ENCODE data around the gene ITGAX.

The ITGAX gene

GRCh38 chr16:31427441-31428278 is 72.7 kb downstream of the ITGAX start:
- no peak for TF ChIP-seq OSR1 (CRISPR knock-in tag; IDR thresholded peaks at IDR 0.05)
- TF ChIP-seq CSRNP3 (CRISPR knock-in tag; IDR thresholded peaks at IDR 0.05), result no peak
- ATAC-seq, result no peak; the same call in 2 of the 3 replicates

DNA sequence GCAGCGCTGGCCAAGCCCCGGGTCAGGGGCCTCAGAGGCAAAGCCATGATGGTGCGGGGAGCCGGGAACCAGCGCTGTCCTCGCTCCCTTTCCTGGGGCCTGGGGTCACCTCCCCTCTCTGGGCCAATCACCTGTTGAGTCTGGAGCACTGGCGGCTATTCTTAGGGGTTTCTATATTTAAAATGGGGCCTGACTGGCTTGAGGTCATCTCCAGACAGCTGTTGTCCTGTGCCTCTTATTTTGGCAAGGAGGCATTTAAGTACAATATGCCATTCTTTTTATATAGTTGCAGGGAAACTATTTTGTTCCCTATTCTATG is 73.3 kb downstream of the ITGAX start, which contains the start of gene COX6A2:
COX6A2 (minus strand) TSS at position 82 of the 319 bp plus-strand sequence; CDS start at position 47, 35 bp downstream.
- TF ChIP-seq ZNF70 (CRISPR knock-in tag; IDR thresholded peaks at IDR 0.05), result no peak
- TF ChIP-seq CSRNP3 (CRISPR knock-in tag; IDR thresholded peaks at IDR 0.05), result no peak
- TF ChIP-seq SNAI2 (CRISPR knock-in tag; IDR thresholded peaks at IDR 0.05), result no peak
- no peak for TF ChIP-seq ZFP3 (CRISPR knock-in tag; IDR thresholded peaks at IDR 0.05)
- TF ChIP-seq ZNF8 (CRISPR knock-in tag; IDR thresholded peaks at IDR 0.05), result no peak
- TF ChIP-seq PPARA (CRISPR knock-in tag; IDR thresholded peaks at IDR 0.05; ENCODE audit: borderline replicate concordance), result no peak
- ATAC-seq, result no peak

DNA sequence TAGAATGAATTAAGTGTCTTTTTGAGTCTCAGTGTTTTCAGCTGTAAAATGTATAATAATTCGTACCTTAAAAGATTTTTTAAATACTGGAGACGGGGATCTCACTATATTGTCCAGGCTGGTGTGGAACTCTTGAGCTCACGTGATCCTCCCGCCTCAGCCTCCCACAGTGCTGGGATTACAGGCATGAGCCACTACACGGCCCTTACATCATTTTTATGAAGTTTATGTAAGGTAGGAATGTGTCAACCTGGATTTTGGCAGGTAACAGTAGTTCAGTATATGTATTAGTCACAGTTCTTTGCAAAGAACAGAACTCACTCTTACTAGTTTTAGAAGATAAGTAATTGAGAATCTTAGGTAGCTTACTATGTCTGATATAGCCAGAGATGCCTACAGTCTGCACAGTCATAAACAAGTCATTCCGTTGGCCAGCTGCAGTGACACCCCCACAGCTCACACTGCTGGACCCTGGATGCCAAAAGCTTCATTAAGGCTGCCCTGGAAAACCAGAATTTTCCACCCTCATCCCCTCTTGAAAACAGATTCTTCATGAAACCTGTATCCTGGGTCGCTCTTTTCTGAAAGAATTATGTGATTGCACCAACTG is 73.8 kb downstream of the ITGAX start:
- TF ChIP-seq ISL1 (CRISPR knock-in tag; IDR thresholded peaks at IDR 0.05), result no peak
- no peak for TF ChIP-seq CSDC2 (CRISPR knock-in tag; IDR thresholded peaks at IDR 0.05)
- no peak for TF ChIP-seq ESRRG (CRISPR knock-in tag; IDR thresholded peaks at IDR 0.05)
- no peak for TF ChIP-seq ARNTL (CRISPR knock-in tag; IDR thresholded peaks at IDR 0.05; ENCODE audit: borderline replicate concordance, low read depth)
- TF ChIP-seq OSR1 (CRISPR knock-in tag; IDR thresholded peaks at IDR 0.05), result no peak
- no peak for TF ChIP-seq GLIS3 (CRISPR knock-in tag; IDR thresholded peaks at IDR 0.05)
- TF ChIP-seq TOX (CRISPR knock-in tag; IDR thresholded peaks at IDR 0.05; ENCODE audit: borderline replicate concordance), result no peak
- TF ChIP-seq TCF4 (CRISPR knock-in tag; IDR thresholded peaks at IDR 0.05; ENCODE audit: borderline replicate concordance), result no peak
- no peak for TF ChIP-seq ZFP3 (CRISPR knock-in tag; IDR thresholded peaks at IDR 0.05)
- TF ChIP-seq TSHZ2 (CRISPR knock-in tag; IDR thresholded peaks at IDR 0.05), result no peak
- TF ChIP-seq POU6F1 (CRISPR knock-in tag; IDR thresholded peaks at IDR 0.05; ENCODE audit: borderline replicate concordance, low read depth), result no peak
- no peak for TF ChIP-seq ZC3H10 (CRISPR knock-in tag; IDR thresholded peaks at IDR 0.05)
- no peak for TF ChIP-seq ZFP30 (CRISPR knock-in tag; IDR thresholded peaks at IDR 0.05)
- TF ChIP-seq, protein P1, sequence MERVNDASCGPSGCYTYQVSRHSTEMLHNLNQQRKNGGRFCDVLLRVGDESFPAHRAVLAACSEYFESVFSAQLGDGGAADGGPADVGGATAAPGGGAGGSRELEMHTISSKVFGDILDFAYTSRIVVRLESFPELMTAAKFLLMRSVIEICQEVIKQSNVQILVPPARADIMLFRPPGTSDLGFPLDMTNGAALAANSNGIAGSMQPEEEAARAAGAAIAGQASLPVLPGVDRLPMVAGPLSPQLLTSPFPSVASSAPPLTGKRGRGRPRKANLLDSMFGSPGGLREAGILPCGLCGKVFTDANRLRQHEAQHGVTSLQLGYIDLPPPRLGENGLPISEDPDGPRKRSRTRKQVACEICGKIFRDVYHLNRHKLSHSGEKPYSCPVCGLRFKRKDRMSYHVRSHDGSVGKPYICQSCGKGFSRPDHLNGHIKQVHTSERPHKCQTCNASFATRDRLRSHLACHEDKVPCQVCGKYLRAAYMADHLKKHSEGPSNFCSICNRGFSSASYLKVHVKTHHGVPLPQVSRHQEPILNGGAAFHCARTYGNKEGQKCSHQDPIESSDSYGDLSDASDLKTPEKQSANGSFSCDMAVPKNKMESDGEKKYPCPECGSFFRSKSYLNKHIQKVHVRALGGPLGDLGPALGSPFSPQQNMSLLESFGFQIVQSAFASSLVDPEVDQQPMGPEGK (CRISPR knock-in tag; IDR thresholded peaks at IDR 0.05; ENCODE audit: borderline replicate concordance), result no peak
- TF ChIP-seq CREB5 (CRISPR knock-in tag; IDR thresholded peaks at IDR 0.05; ENCODE audit: low read depth), result no peak
- no peak for TF ChIP-seq ZNF70 (CRISPR knock-in tag; IDR thresholded peaks at IDR 0.05)
- no peak for TF ChIP-seq CSRNP3 (CRISPR knock-in tag; IDR thresholded peaks at IDR 0.05)
- TF ChIP-seq RARB (CRISPR knock-in tag; IDR thresholded peaks at IDR 0.05), result no peak
- TF ChIP-seq ZNF8 (CRISPR knock-in tag; IDR thresholded peaks at IDR 0.05), result no peak
- ATAC-seq, result no peak; the same call in 2 of the 3 replicates
